ENCODE data around the gene FAIM. TPM values are rescaled to one million over a fixed set of nuclear protein-coding genes. Genes with fewer than 3 reads are reported as not detected.
"Not testable (repeated sequence)": the region's sequence is repeated elsewhere in the genome, so short reads cannot be mapped to it uniquely, and the experiment has no call there.

FAIM gene
- total RNA-seq, 1 donor from 2014 or later = 5.8 TPM

DNA sequence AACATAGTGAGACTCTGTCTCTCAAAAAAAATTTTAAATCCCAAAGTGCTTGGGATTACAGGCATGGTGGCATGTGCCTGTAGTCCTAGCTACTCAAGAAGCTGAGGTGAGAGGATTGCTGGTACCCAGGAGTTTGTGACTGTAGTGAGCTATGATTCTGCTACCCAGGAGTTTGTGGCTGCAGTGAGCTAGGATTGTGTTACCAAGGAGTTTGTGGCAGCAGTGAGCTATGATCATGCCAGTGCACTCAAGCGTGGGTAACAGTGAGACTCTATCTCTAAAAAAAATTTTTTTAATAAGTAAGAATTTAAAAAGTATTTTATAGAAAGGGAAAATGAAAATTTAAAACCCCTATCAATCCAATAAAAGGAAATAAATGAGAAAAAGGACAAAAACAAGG is 69.5 kb downstream of the FAIM start:
- DNase-seq (ENCODE audit: low read depth, low spot score) = no peak

DNA sequence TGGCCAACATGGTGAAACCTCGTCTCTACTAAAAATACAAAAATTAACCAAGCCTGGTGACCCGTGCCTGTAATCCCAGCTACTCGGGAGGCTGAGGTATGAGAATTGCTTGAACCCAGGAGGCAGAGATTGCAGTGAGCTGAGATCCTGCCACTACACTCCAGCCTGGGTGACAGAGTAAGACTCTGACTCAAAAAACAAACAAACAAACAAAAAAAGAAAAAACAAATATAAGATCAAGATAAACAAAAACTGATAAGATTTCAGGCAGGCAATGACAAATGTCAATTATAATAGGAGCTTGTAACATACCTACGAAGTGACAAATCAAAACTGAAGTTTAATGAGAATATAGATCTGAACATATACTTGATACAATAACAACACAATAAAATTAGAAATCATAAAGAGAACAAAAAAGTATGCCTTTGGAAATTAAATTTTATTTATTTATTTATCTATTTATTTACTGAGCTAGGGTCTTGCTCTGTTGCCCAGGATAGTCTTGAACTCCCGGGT is 70.4 kb downstream of the FAIM start:
- DNase-seq (ENCODE audit: low read depth, low spot score) = no peak

DNA sequence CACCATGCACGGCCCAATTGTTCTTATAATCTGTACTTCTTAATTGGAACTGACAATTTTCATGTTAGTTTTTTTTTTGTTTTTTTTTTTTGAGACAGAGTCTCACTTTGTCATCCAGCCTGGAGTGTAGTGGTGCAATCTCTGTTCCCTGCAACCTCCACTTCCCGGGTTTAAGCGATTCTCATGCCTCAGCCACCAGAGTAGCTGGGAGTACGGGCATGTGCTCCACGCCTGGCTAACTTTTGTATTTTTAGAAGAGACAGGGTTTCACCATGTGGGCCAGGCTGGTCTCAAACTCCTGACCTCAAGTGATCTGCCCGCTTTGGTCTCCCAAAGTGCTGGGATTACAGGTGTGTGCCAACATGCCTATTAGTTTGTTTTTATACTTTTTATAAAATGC is 72.4 kb downstream of the FAIM start:
- not testable (repeated sequence) for DNase-seq (ENCODE audit: low read depth, low spot score)

DNA sequence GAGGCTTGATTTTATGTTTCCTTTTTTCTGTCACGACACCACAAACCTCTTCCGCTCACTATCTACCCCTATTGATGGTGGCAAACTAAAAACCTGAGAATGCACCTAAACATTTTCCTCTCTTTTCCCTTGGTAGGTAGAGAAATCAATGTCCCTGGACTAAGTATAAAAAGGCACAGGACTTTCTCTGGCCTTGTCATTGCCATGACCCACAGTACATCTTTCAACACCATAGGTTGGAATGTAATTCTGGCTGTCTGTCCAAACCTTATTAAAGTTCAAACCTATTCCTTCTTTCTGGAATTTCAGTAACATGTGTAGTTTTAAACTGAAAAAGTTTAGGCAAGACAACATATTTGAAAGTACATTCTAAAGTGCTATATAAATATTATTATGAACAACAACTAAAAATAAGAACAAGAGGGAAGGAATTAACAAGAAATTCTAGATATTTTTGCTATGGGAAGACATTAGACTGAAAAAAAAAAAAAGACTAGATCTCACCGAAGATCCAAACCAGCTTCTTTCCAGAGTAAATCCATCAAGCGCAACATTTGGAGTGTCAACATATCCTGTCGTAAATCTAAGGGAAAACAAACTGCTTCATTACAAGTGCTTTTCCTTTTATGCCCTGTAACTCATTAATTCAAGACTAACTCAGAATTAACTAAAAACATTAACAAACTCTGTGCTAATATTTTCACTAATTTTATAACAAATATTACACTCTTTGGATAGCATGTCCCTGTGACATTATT is 73.1 kb downstream of the FAIM start:
- no peak for DNase-seq (ENCODE audit: low read depth, low spot score)

DNA sequence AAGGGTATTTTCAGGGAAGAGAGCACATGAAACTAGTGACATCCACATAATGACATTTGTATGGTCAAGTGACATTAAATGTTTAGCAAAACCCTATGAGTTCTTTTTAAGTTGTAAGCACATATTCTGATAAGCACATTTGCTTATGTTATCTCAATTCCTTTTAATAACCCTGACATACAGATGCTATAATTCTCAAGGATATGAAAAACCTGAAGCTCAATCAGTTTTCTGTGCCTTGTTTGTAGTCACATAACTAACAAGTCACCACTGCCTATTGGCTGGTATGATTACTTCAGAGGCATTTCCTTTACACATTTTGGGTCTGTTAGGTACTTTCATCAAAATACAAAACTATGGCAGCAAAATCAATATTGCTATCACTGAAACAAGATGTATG is 74.1 kb downstream of the FAIM start:
- no peak for DNase-seq (ENCODE audit: low read depth, low spot score)

Other genes starting within 250 kb of the FAIM start
- gene ESYT3, start 174.2 kb upstream of the FAIM start, total RNA-seq = 0.07 TPM in 1 of 2 replicates, not detected in the other
- gene CEP70, start 14.5 kb upstream of the FAIM start, total RNA-seq = 11.6 and 19.4 TPM in 2 replicates
- gene PIK3CB, start 226.2 kb downstream of the FAIM start, total RNA-seq = 16.1 and 16.5 TPM in 2 replicates